ENCODE measurements around the gene FKRP. TPM values are rescaled to one million over a fixed set of nuclear protein-coding genes. Genes with fewer than 3 reads are reported as not detected.

Gene FKRP
- total and polyA plus RNA-seq, 2 of the 13 experiments (the other 11 are each of a cell fraction or from before 2014, with no cell fraction given): 7.3 to 9.8 TPM

DNA sequence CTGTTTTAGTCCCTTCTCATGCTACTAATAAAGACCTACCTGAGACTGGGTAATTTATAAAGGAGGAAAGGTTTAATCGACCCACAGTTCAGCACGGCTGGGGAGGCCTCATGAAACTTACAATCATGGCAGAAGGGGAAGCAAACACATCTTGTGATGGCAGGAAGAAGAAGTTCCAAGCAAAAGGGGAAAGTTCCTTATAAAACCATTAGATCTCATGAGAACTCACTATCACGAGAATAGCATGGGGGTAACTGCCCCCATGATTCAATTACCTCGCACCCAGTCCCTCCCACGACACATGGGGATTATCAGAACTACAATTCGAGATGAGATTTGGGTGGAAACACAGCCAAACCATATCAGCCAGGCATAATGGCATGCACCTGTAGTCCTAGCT, 13.3 kb downstream of the FKRP start (continued):
- TF ChIP-seq, protein P1, sequence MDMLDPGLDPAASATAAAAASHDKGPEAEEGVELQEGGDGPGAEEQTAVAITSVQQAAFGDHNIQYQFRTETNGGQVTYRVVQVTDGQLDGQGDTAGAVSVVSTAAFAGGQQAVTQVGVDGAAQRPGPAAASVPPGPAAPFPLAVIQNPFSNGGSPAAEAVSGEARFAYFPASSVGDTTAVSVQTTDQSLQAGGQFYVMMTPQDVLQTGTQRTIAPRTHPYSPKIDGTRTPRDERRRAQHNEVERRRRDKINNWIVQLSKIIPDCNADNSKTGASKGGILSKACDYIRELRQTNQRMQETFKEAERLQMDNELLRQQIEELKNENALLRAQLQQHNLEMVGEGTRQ (IDR thresholded peaks at IDR 0.05; ENCODE audit: low read depth, low read length): no peak
- TF ChIP-seq, protein P1 (CRISPR knock-in tag; IDR thresholded peaks at IDR 0.05; ENCODE audit: borderline replicate concordance): no peak
- no peak for TF ChIP-seq ZNF121 (CRISPR knock-in tag; IDR thresholded peaks at IDR 0.05)
- TF ChIP-seq KMT2B (CRISPR knock-in tag; IDR thresholded peaks at IDR 0.05): no peak
- TF ChIP-seq CEBPG (CRISPR knock-in tag; IDR thresholded peaks at IDR 0.05): no peak
- TF ChIP-seq, protein P2, sequence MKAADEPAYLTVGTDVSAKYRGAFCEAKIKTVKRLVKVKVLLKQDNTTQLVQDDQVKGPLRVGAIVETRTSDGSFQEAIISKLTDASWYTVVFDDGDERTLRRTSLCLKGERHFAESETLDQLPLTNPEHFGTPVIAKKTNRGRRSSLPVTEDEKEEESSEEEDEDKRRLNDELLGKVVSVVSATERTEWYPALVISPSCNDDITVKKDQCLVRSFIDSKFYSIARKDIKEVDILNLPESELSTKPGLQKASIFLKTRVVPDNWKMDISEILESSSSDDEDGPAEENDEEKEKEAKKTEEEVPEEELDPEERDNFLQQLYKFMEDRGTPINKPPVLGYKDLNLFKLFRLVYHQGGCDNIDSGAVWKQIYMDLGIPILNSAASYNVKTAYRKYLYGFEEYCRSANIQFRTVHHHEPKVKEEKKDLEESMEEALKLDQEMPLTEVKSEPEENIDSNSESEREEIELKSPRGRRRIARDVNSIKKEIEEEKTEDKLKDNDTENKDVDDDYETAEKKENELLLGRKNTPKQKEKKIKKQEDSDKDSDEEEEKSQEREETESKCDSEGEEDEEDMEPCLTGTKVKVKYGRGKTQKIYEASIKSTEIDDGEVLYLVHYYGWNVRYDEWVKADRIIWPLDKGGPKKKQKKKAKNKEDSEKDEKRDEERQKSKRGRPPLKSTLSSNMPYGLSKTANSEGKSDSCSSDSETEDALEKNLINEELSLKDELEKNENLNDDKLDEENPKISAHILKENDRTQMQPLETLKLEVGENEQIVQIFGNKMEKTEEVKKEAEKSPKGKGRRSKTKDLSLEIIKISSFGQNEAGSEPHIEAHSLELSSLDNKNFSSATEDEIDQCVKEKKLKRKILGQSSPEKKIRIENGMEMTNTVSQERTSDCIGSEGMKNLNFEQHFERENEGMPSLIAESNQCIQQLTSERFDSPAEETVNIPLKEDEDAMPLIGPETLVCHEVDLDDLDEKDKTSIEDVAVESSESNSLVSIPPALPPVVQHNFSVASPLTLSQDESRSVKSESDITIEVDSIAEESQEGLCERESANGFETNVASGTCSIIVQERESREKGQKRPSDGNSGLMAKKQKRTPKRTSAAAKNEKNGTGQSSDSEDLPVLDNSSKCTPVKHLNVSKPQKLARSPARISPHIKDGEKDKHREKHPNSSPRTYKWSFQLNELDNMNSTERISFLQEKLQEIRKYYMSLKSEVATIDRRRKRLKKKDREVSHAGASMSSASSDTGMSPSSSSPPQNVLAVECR (CRISPR knock-in tag; IDR thresholded peaks at IDR 0.05; ENCODE audit: borderline replicate concordance): no peak
- TF ChIP-seq, protein P3, sequence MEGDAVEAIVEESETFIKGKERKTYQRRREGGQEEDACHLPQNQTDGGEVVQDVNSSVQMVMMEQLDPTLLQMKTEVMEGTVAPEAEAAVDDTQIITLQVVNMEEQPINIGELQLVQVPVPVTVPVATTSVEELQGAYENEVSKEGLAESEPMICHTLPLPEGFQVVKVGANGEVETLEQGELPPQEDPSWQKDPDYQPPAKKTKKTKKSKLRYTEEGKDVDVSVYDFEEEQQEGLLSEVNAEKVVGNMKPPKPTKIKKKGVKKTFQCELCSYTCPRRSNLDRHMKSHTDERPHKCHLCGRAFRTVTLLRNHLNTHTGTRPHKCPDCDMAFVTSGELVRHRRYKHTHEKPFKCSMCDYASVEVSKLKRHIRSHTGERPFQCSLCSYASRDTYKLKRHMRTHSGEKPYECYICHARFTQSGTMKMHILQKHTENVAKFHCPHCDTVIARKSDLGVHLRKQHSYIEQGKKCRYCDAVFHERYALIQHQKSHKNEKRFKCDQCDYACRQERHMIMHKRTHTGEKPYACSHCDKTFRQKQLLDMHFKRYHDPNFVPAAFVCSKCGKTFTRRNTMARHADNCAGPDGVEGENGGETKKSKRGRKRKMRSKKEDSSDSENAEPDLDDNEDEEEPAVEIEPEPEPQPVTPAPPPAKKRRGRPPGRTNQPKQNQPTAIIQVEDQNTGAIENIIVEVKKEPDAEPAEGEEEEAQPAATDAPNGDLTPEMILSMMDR (CRISPR knock-in tag; IDR thresholded peaks at IDR 0.05): no peak
- no peak for TF ChIP-seq ISX (CRISPR knock-in tag; conservative IDR thresholded peaks at IDR 0.05)
- no peak for TF ChIP-seq SMAD3 (CRISPR knock-in tag; IDR thresholded peaks at IDR 0.05)
- TF ChIP-seq, protein P4, sequence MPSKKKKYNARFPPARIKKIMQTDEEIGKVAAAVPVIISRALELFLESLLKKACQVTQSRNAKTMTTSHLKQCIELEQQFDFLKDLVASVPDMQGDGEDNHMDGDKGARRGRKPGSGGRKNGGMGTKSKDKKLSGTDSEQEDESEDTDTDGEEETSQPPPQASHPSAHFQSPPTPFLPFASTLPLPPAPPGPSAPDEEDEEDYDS (CRISPR knock-in tag; IDR thresholded peaks at IDR 0.05): no peak
- TF ChIP-seq, protein P5, sequence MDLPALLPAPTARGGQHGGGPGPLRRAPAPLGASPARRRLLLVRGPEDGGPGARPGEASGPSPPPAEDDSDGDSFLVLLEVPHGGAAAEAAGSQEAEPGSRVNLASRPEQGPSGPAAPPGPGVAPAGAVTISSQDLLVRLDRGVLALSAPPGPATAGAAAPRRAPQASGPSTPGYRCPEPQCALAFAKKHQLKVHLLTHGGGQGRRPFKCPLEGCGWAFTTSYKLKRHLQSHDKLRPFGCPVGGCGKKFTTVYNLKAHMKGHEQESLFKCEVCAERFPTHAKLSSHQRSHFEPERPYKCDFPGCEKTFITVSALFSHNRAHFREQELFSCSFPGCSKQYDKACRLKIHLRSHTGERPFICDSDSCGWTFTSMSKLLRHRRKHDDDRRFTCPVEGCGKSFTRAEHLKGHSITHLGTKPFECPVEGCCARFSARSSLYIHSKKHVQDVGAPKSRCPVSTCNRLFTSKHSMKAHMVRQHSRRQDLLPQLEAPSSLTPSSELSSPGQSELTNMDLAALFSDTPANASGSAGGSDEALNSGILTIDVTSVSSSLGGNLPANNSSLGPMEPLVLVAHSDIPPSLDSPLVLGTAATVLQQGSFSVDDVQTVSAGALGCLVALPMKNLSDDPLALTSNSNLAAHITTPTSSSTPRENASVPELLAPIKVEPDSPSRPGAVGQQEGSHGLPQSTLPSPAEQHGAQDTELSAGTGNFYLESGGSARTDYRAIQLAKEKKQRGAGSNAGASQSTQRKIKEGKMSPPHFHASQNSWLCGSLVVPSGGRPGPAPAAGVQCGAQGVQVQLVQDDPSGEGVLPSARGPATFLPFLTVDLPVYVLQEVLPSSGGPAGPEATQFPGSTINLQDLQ (CRISPR knock-in tag; IDR thresholded peaks at IDR 0.05): no peak
- no peak for TF ChIP-seq ZNF747 (CRISPR knock-in tag; IDR thresholded peaks at IDR 0.05; ENCODE audit: borderline replicate concordance)
